ENCODE results near the gene NFIA. TPM values are rescaled to one million over a fixed set of nuclear protein-coding genes. Genes with fewer than 3 reads are reported as not detected.

NFIA gene
- total RNA-seq, 1 experiment from 2014 or later = 12.7 TPM

GRCh38 chr1:61076728-61077675, 5.4 kb upstream of the NFIA start:
- ATAC-seq (peak; percentile 70), DNase-seq (peak; percentile 93)
- Histone ChIP-seq H3K36me3 (ENCODE audit: low read depth, low read length) (no peaks in the 10 kb centered on the region), H3K4me2 (ENCODE audit: low read length) (peak overlapping the region; percentile 93), H3K4me1 (ENCODE audit: insufficient read depth, low read length) (peaks cover 42% of the 10 kb centered on the region), H3K9ac (ENCODE audit: low read length) (peak overlapping the region; percentile 78), H3K9me3 (ENCODE audit: low read length) (no peaks in the 10 kb centered on the region), H3K4me3 (ENCODE audit: low read length) (peak overlapping the region; percentile 76), H3K9me2 (replicated peaks; ENCODE audit: low read length) (no peaks in the 10 kb centered on the region), H3K79me2 (ENCODE audit: low read length) (no peaks in the 10 kb centered on the region), H2AFZ (ENCODE audit: low read length) (peak overlapping the region; percentile 85), H3K27me3 (ENCODE audit: low read length) (no peaks in the 10 kb centered on the region), H3F3A (ENCODE audit: low read length, unreplicated experiment) (no peaks in the 10 kb centered on the region), H4K20me1 (ENCODE audit: low read length) (no peaks in the 10 kb centered on the region), H3K27ac (ENCODE audit: low read length) (peak overlapping the region; percentile 90)
- no TSS peak for BruUV-seq (replicated peaks)
- TF ChIP-seq EZH2 (IDR thresholded peaks at IDR 0.05; ENCODE audit: low read length, unreplicated experiment) (no peak), EZH2phosphoT487 (IDR thresholded peaks at IDR 0.05; ENCODE audit: borderline replicate concordance, low read length) (no peak)
- TF ChIP-seq, protein P1, sequence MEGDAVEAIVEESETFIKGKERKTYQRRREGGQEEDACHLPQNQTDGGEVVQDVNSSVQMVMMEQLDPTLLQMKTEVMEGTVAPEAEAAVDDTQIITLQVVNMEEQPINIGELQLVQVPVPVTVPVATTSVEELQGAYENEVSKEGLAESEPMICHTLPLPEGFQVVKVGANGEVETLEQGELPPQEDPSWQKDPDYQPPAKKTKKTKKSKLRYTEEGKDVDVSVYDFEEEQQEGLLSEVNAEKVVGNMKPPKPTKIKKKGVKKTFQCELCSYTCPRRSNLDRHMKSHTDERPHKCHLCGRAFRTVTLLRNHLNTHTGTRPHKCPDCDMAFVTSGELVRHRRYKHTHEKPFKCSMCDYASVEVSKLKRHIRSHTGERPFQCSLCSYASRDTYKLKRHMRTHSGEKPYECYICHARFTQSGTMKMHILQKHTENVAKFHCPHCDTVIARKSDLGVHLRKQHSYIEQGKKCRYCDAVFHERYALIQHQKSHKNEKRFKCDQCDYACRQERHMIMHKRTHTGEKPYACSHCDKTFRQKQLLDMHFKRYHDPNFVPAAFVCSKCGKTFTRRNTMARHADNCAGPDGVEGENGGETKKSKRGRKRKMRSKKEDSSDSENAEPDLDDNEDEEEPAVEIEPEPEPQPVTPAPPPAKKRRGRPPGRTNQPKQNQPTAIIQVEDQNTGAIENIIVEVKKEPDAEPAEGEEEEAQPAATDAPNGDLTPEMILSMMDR (conservative IDR thresholded peaks at IDR 0.05; ENCODE audit: low read depth, low read length) = no peak
- intact Hi-C loops (cut with micrococcal nuclease) = loop anchor here (1.0 to 2.0 kb wide), 3 partner anchors 20 to 262 kb away; no protein-coding TSS in a partner anchor
- CTCF ChIA-PET = interaction anchor here (1.2 to 1.7 kb wide), 2 partner anchors 27 to 261 kb away, joined by 6 to 8 read pairs; no protein-coding TSS in a partner anchor
- POLR2A ChIA-PET (ENCODE audit: unreplicated experiment) = interaction anchor here (0.6 to 0.9 kb wide), 3 partner anchors 22 to 513 kb away, joined by 4 to 30 read pairs (median 7); no protein-coding TSS in a partner anchor

GRCh38 chr1:61077676-61078541, 4.5 kb upstream of the NFIA start:
- no peaks in the 10 kb centered on the region for H3K27me3 ChIP-seq (ENCODE audit: low read length)
- peak overlapping the region; percentile 85 for H2AFZ ChIP-seq (ENCODE audit: low read length)
- H3K4me3 ChIP-seq (ENCODE audit: low read length) = peak overlapping the region; percentile 76
- H3K79me2 ChIP-seq (ENCODE audit: low read length) = peaks cover 2% of the 10 kb centered on the region; the same call in 1 of the 2 replicates
- no peaks in the 10 kb centered on the region for H3F3A ChIP-seq (ENCODE audit: low read length, unreplicated experiment)
- intact Hi-C loops (cut with micrococcal nuclease) = loop anchor here (1.0 to 2.0 kb wide), 2 partner anchors 65 to 261 kb away; no protein-coding TSS in a partner anchor
- peak; percentile 45 for ATAC-seq
- ChIA-PET POLR2A (ENCODE audit: unreplicated experiment) (interaction anchor here (0.6 to 0.7 kb wide), 6 partner anchors 23 to 814 kb away, joined by 3 to 16 read pairs (median 4); no protein-coding TSS in a partner anchor), CTCF (interaction anchor here (0.6 to 1.7 kb wide), 5 partner anchors 17 to 260 kb away, joined by 5 to 8 read pairs (median 7); no protein-coding TSS in a partner anchor)
- H3K9me2 ChIP-seq (replicated peaks; ENCODE audit: low read length) = no peaks in the 10 kb centered on the region
- H3K9ac ChIP-seq (ENCODE audit: low read length) = peak overlapping the region; percentile 78
- no TSS peak for BruUV-seq (replicated peaks)
- DNase-seq = peak; percentile 99
- peak overlapping the region; percentile 93 for H3K4me2 ChIP-seq (ENCODE audit: low read length)
- no peak for TF ChIP-seq EZH2 (IDR thresholded peaks at IDR 0.05; ENCODE audit: low read length, unreplicated experiment)
- TF ChIP-seq, protein P1 (conservative IDR thresholded peaks at IDR 0.05; ENCODE audit: low read depth, low read length) = no peak
- no peak for TF ChIP-seq EZH2phosphoT487 (IDR thresholded peaks at IDR 0.05; ENCODE audit: borderline replicate concordance, low read length)
- peaks cover 42% of the 10 kb centered on the region for H3K4me1 ChIP-seq (ENCODE audit: insufficient read depth, low read length)
- no peaks in the 10 kb centered on the region for H3K9me3 ChIP-seq (ENCODE audit: low read length)
- H3K27ac ChIP-seq (ENCODE audit: low read length) = peak overlapping the region; percentile 90
- no peaks in the 10 kb centered on the region for H3K36me3 ChIP-seq (ENCODE audit: low read depth, low read length)
- H4K20me1 ChIP-seq (ENCODE audit: low read length) = no peaks in the 10 kb centered on the region

Data from PC-3 (cell line).